PC-3 (cell line): Measurements from ENCODE around the gene PEX11B. TPM values are rescaled to one million over a fixed set of nuclear protein-coding genes. Genes with fewer than 3 reads are reported as not detected.

Source experiments
- ATAC-seq: fragments of 200-7000 bp; cut with Tn5 transposase; 2 replicates; pipeline ENCODE4 v1.9.1; 2020; ENCODE audit warnings: mild to moderate bottlenecking, moderate library complexity
- BruUV-seq: library from RNA; stranded (reverse); fragments of 400-500 nt; replicated peaks from 2 replicates; lab custom pipeline; 2021; lab: Mats Ljungman, UMichigan
- CTCF ChIA-PET: fragments of 300-600 bp; sonication (Branson Sonifier 250); formaldehyde crosslinking; loops from one replicate; lab custom pipeline; 2022; ENCODE audit warnings: antibody characterized with exemption; lab: Charles Lee
- POLR2A ChIA-PET: fragments of 300-600 bp; sonication (Branson Sonifier 250); formaldehyde crosslinking; loops from one replicate; lab custom pipeline; 2022; ENCODE audit warnings: antibody characterized with exemption; ENCODE audit not compliant: unreplicated experiment; lab: Charles Lee
- DNase-seq: peaks from one replicate; pipeline ENCODE4 v3.0.0-alpha.2; 2015
- H2AFZ ChIP-seq: fragments of 300-600 bp; sonication (generic); 2 replicates; pipeline ENCODE4 v1.6.0; 2016; ENCODE audit warnings: antibody characterized with exemption, low read length
- H3F3A ChIP-seq: fragments of 300-600 bp; sonication (generic); one replicate; pipeline ENCODE4 v1.6.0; 2017; ENCODE audit warnings: antibody characterized with exemption, low read length, control low read depth, mild to moderate bottlenecking; ENCODE audit not compliant: unreplicated experiment
- H3K27ac ChIP-seq: fragments of 300-600 bp; sonication (generic); 2 replicates; pipeline ENCODE4 v1.5.1; 2016; ENCODE audit warnings: mild to moderate bottlenecking, low read length
- H3K27me3 ChIP-seq: fragments of 300-600 bp; sonication (generic); 2 replicates; pipeline ENCODE4 v1.6.1; 2016; ENCODE audit warnings: low read length, mixed read lengths
- H3K36me3 ChIP-seq: fragments of 300-600 bp; sonication (generic); 2 replicates; pipeline ENCODE4 v1.6.1; 2016; ENCODE audit warnings: low read depth, mixed run types, low read length, mixed read lengths
- H3K4me1 ChIP-seq: fragments of 300-600 bp; sonication (generic); 2 replicates; pipeline ENCODE4 v1.5.1; 2016; ENCODE audit warnings: low read length; ENCODE audit not compliant: insufficient read depth
- H3K4me2 ChIP-seq: fragments of 300-600 bp; sonication (generic); 2 replicates; pipeline ENCODE4 v1.6.0; 2016; ENCODE audit warnings: low read length
- H3K4me3 ChIP-seq: fragments of 300-600 bp; sonication (generic); 2 replicates; pipeline ENCODE4 v1.5.1; 2016; ENCODE audit warnings: mild to moderate bottlenecking, low read length, mixed read lengths
- H3K79me2 ChIP-seq: fragments of 300-600 bp; sonication (generic); 2 replicates; pipeline ENCODE4 v1.6.1; 2017; ENCODE audit warnings: low read length, mixed read lengths
- H3K9ac ChIP-seq: fragments of 300-600 bp; sonication (generic); 2 replicates; pipeline ENCODE4 v1.6.0; 2016; ENCODE audit warnings: mild to moderate bottlenecking, low read length
- H3K9me2 ChIP-seq: fragments of 300-600 bp; sonication (generic); replicated peaks from 2 replicates; pipeline ENCODE4 v1.6.1; 2016; ENCODE audit warnings: mixed run types, low read length, mixed read lengths
- H3K9me3 ChIP-seq: fragments of 300-600 bp; sonication (generic); 2 replicates; pipeline ENCODE4 v1.6.1; 2016; ENCODE audit warnings: low read length, mixed read lengths
- H4K20me1 ChIP-seq: fragments of 300-600 bp; sonication (generic); 2 replicates; pipeline ENCODE4 v1.6.1; 2016; ENCODE audit warnings: low read length, mixed read lengths
- CTCF ChIP-seq: fragments of 300-600 bp; sonication (generic); conservative IDR thresholded peaks from 2 replicates; pipeline ENCODE4 v1.5.1; 2017; ENCODE audit warnings: antibody characterized with exemption, low read depth, mild to moderate bottlenecking, low read length
- EZH2 ChIP-seq: fragments of 300-600 bp; sonication (generic); IDR thresholded peaks from one replicate; pipeline ENCODE4 v1.6.1; 2017; ENCODE audit warnings: antibody characterized with exemption, mild to moderate bottlenecking, low read length; ENCODE audit not compliant: unreplicated experiment
- EZH2phosphoT487 ChIP-seq: fragments of 300-600 bp; sonication (generic); IDR thresholded peaks from 2 replicates; pipeline ENCODE4 v1.6.1; 2018; ENCODE audit warnings: mild to moderate bottlenecking, antibody characterized with exemption, low read length, borderline replicate concordance
- intact Hi-C: fragments of 100-400 bp; cut with micrococcal nuclease; formaldehyde crosslinking; loops from 2 replicates; pipeline ENCODE4 v1.9.0; 2023
- total RNA-seq: library from RNA; depleted of rRNA; stranded (reverse); fragments of >200 nt; gene quantifications from 2 replicates; pipeline ENCODE4 v1.2.3, GENCODE V29; 2014

Gene PEX11B
- total RNA-seq, 1 experiment from 2014 or later = 27.4 TPM

- Histone ChIP-seq H3K4me2 (no peak overlapping the region), H3K9ac (no peak overlapping the region), H3K79me2 (no peaks in the 10 kb centered on the region), H3K4me1 (no peaks in the 10 kb centered on the region), H4K20me1 (no peaks in the 10 kb centered on the region), H3K9me2 (no peaks in the 10 kb centered on the region), H2AFZ (no peak overlapping the region), H3K27me3 (no peaks in the 10 kb centered on the region), H3K27ac (no peak overlapping the region), H3K4me3 (no peak overlapping the region), H3F3A (no peaks in the 10 kb centered on the region), H3K36me3 (no peaks in the 10 kb centered on the region), H3K9me3 (no peaks in the 10 kb centered on the region)
- no peak for DNase-seq
- ATAC-seq = no peak
- ChIA-PET POLR2A (no interaction called here), CTCF (interaction anchor here (0.9 kb wide), 1 partner anchor 39 kb away, joined by 3 read pairs; no protein-coding TSS in a partner anchor)
- BruUV-seq = no TSS peak
- TF ChIP-seq CTCF = no peak
- TF ChIP-seq EZH2 = no peak
- no peak for TF ChIP-seq EZH2phosphoT487
- intact Hi-C loops = no loop called here
Observed at GRCh38 chr1:145898756-145899155, 19.8 kb downstream of the PEX11B start.

- BruUV-seq = no TSS peak
- Histone ChIP-seq H3F3A (no peaks in the 10 kb centered on the region), H3K4me2 (no peak overlapping the region), H3K4me3 (no peak overlapping the region), H2AFZ (no peak overlapping the region), H3K4me1 (peaks cover 5% of the 10 kb centered on the region), H3K9me3 (no peaks in the 10 kb centered on the region), H3K79me2 (no peaks in the 10 kb centered on the region), H4K20me1 (no peaks in the 10 kb centered on the region), H3K9ac (no peak overlapping the region), H3K27me3 (no peaks in the 10 kb centered on the region), H3K27ac (no peak overlapping the region), H3K36me3 (no peaks in the 10 kb centered on the region), H3K9me2 (no peaks in the 10 kb centered on the region)
- ChIA-PET CTCF (no interaction called here), POLR2A (no interaction called here)
- intact Hi-C loops = no loop called here
- TF ChIP-seq EZH2 (no peak), CTCF (no peak), EZH2phosphoT487 (no peak)
- no peak for ATAC-seq
- no peak for DNase-seq
Observed at GRCh38 chr1:145897969-145898368, 20.5 kb downstream of the PEX11B start.

- ChIA-PET POLR2A (no interaction called here), CTCF (no interaction called here)
- Histone ChIP-seq H3K9me2 (no peaks in the 10 kb centered on the region), H3K27me3 (no peaks in the 10 kb centered on the region), H2AFZ (no peak overlapping the region), H3K36me3 (no peaks in the 10 kb centered on the region), H3K9ac (no peak overlapping the region), H3K4me2 (no peak overlapping the region), H3K4me3 (no peak overlapping the region), H3F3A (peaks cover 9% of the 10 kb centered on the region), H3K27ac (no peak overlapping the region), H4K20me1 (no peaks in the 10 kb centered on the region), H3K9me3 (no peaks in the 10 kb centered on the region), H3K4me1 (peaks cover 26% of the 10 kb centered on the region), H3K79me2 (no peaks in the 10 kb centered on the region)
- intact Hi-C loops = no loop called here
- BruUV-seq = no TSS peak
- ATAC-seq (no peak), DNase-seq (no peak)
- TF ChIP-seq EZH2 = no peak
- no peak for TF ChIP-seq CTCF
- TF ChIP-seq EZH2phosphoT487 = no peak
Observed at GRCh38 chr1:145895471-145895870, 23.0 kb downstream of the PEX11B start.
